WTC11 (cell line): ENCODE measurements around the gene TMEM117. TPM values are rescaled to one million over a fixed set of nuclear protein-coding genes. Genes with fewer than 3 reads are reported as not detected.
A peak's percentile ranks its signal among the peaks of the same experiment; 100 is the strongest.

Experiments used
- ATAC-seq: fragments of 200-7000 bp; cut with Tn5 transposase; 2 replicates; pipeline ENCODE4 v1.10.0; 2021; ENCODE audit warnings: mild to moderate bottlenecking, moderate library complexity
- CTCF ChIA-PET: fragments of 300-600 bp; sonication (Branson Sonifier 250); formaldehyde crosslinking; loops from one replicate; lab custom pipeline; 2021; ENCODE audit warnings: antibody characterized with exemption; lab: Charles Lee
- POLR2A ChIA-PET: fragments of 350-600 bp; sonication (Branson Sonifier 250); formaldehyde crosslinking; loops from one replicate; lab custom pipeline; 2021; ENCODE audit warnings: antibody characterized with exemption; lab: Charles Lee
- DNase-seq: peaks from one replicate; pipeline ENCODE4 v3.0.0; 2021; ENCODE audit warnings: low spot score
- H3K27ac Mint-ChIP-seq: 2 replicates; pipeline ENCODE4 v1.8.0; 2021; ENCODE audit warnings: mixed read lengths
- H3K27me3 Mint-ChIP-seq: 2 replicates; pipeline ENCODE4 v1.8.0; 2021; ENCODE audit warnings: low read depth, mild to moderate bottlenecking, moderate library complexity, mixed read lengths
- H3K36me3 Mint-ChIP-seq: 2 replicates; pipeline ENCODE4 v1.8.0; 2021; ENCODE audit warnings: mixed read lengths
- H3K4me1 Mint-ChIP-seq: 2 replicates; pipeline ENCODE4 v1.8.0; 2022; ENCODE audit warnings: mixed read lengths
- H3K4me3 Mint-ChIP-seq: 2 replicates; pipeline ENCODE4 v1.8.0; 2021; ENCODE audit warnings: mild to moderate bottlenecking, moderate library complexity, mixed read lengths
- H3K9me3 Mint-ChIP-seq: 2 replicates; pipeline ENCODE4 v1.8.0; 2021; ENCODE audit warnings: mixed read lengths
- ATF1 ChIP-seq: sonication (generic); formaldehyde crosslinking; IDR thresholded peaks from 2 replicates; pipeline ENCODE4 v1.8.1; 2023; ENCODE audit warnings: mild to moderate bottlenecking, moderate library complexity, missing genetic modification reagents
- ATF2 ChIP-seq: sonication (generic); formaldehyde crosslinking; IDR thresholded peaks from 2 replicates; pipeline ENCODE4 v1.8.1; 2022; ENCODE audit warnings: low read depth, missing genetic modification reagents, borderline replicate concordance
- ATF3 ChIP-seq: sonication (generic); formaldehyde crosslinking; conservative IDR thresholded peaks from 2 replicates; pipeline ENCODE4 v1.8.1; 2022; ENCODE audit warnings: mild to moderate bottlenecking, missing genetic modification reagents
- ELF4 ChIP-seq: sonication (generic); formaldehyde crosslinking; IDR thresholded peaks from 2 replicates; pipeline ENCODE4 v1.8.1; 2022; ENCODE audit warnings: low read depth, mild to moderate bottlenecking, moderate library complexity, missing genetic modification reagents
- ERG ChIP-seq: fragments of 250-450 bp; sonication (Bioruptor Pico); IDR thresholded peaks from 2 replicates; pipeline ENCODE4 v1.8.0; 2021; ENCODE audit warnings: mild to moderate bottlenecking
- FOXK1 ChIP-seq: sonication (generic); formaldehyde crosslinking; IDR thresholded peaks from 2 replicates; pipeline ENCODE4 v1.8.0; 2022; ENCODE audit warnings: mild to moderate bottlenecking, moderate library complexity, missing genetic modification reagents
- FOXP4 ChIP-seq: sonication (generic); formaldehyde crosslinking; IDR thresholded peaks from 2 replicates; pipeline ENCODE4 v1.8.0; 2022; ENCODE audit warnings: mild to moderate bottlenecking, missing genetic modification reagents
- HMGA2 ChIP-seq: fragments of 250-450 bp; sonication (Bioruptor Pico); IDR thresholded peaks from 2 replicates; pipeline ENCODE4 v1.4.0; 2021; ENCODE audit warnings: mild to moderate bottlenecking, moderate library complexity
- KAT7 ChIP-seq: sonication (generic); formaldehyde crosslinking; IDR thresholded peaks from 2 replicates; pipeline ENCODE4 v1.8.1; 2023; ENCODE audit warnings: missing genetic modification reagents, mild to moderate bottlenecking, borderline replicate concordance
- NFE2L1 ChIP-seq: sonication (generic); formaldehyde crosslinking; IDR thresholded peaks from 2 replicates; pipeline ENCODE4 v1.8.1; 2023; ENCODE audit warnings: missing genetic modification reagents
- NFYB ChIP-seq: sonication (generic); formaldehyde crosslinking; conservative IDR thresholded peaks from 2 replicates; pipeline ENCODE4 v1.8.0; 2022; ENCODE audit warnings: low read depth, missing genetic modification reagents
- RELA ChIP-seq: sonication (generic); formaldehyde crosslinking; IDR thresholded peaks from 2 replicates; pipeline ENCODE4 v1.8.1; 2022; ENCODE audit warnings: missing genetic modification reagents, mild to moderate bottlenecking, borderline replicate concordance
- RORB ChIP-seq: fragments of 250-450 bp; sonication (Bioruptor Pico); IDR thresholded peaks from 2 replicates; pipeline ENCODE4 v1.9.0; 2021; ENCODE audit warnings: mild to moderate bottlenecking
- SOX15 ChIP-seq: fragments of 250-450 bp; sonication (Bioruptor Pico); IDR thresholded peaks from 2 replicates; pipeline ENCODE4 v1.9.0; 2021; ENCODE audit warnings: mild to moderate bottlenecking
- SP1 ChIP-seq: sonication (generic); formaldehyde crosslinking; conservative IDR thresholded peaks from 2 replicates; pipeline ENCODE4 v1.8.1; 2022; ENCODE audit warnings: missing genetic modification reagents
- STAT6 ChIP-seq: sonication (generic); formaldehyde crosslinking; conservative IDR thresholded peaks from 2 replicates; pipeline ENCODE4 v1.8.1; 2023; ENCODE audit warnings: mild to moderate bottlenecking, low read depth, missing genetic modification reagents, moderate library complexity
- ZNF138 ChIP-seq: sonication (generic); formaldehyde crosslinking; conservative IDR thresholded peaks from 2 replicates; pipeline ENCODE4 v1.8.1; 2022; ENCODE audit warnings: mild to moderate bottlenecking, moderate library complexity, missing genetic modification reagents
- ZNF512 ChIP-seq: sonication (generic); formaldehyde crosslinking; IDR thresholded peaks from 2 replicates; pipeline ENCODE4 v1.8.1; 2022; ENCODE audit warnings: missing genetic modification reagents, borderline replicate concordance
- ZNF532 ChIP-seq: fragments of 250-450 bp; sonication (Bioruptor Pico); IDR thresholded peaks from 2 replicates; pipeline ENCODE4 v1.9.0; 2021; ENCODE audit warnings: mild to moderate bottlenecking, borderline replicate concordance
- total RNA-seq: library from RNA; stranded (reverse); gene quantifications from 3 replicates; pipeline ENCODE4 v1.2.3, GENCODE V29; 2021

TMEM117 gene
- total RNA-seq, 1 experiment from 2014 or later, result 1.5 TPM

- H3K4me3 Mint-ChIP-seq, result peak overlapping the region; percentile 99
- POLR2A ChIA-PET, result interaction anchor here (1.5 kb wide), 1 partner anchor 15 kb away, joined by 3 read pairs; no protein-coding TSS in a partner anchor
- no peak for TF ChIP-seq SP1 (CRISPR knock-in tag)
- TF ChIP-seq FOXP4 (CRISPR knock-in tag), result no peak
- TF ChIP-seq RORB (CRISPR knock-in tag), result no peak
- no peak for TF ChIP-seq ATF2 (CRISPR knock-in tag)
- TF ChIP-seq NFE2L1 (CRISPR knock-in tag), result no peak
- no peak for TF ChIP-seq KAT7
- no peak for TF ChIP-seq ERG (CRISPR knock-in tag)
- TF ChIP-seq ELF4 (CRISPR knock-in tag), result no peak
- no peak for TF ChIP-seq ATF3
- TF ChIP-seq STAT6 (CRISPR knock-in tag), result no peak
- TF ChIP-seq ZNF532, result no peak
- TF ChIP-seq FOXK1, result no peak
- no peak for TF ChIP-seq ZNF512
- TF ChIP-seq ATF1 (CRISPR knock-in tag), result no peak
- no peak for TF ChIP-seq SOX15 (CRISPR knock-in tag)
- no peak for TF ChIP-seq RELA (CRISPR knock-in tag)
- TF ChIP-seq NFYB, result no peak
- TF ChIP-seq HMGA2, result no peak
- TF ChIP-seq ZNF138, result no peak
- peaks cover 12% of the 10 kb centered on the region for H3K4me1 Mint-ChIP-seq
- H3K27ac Mint-ChIP-seq, result no peak overlapping the region
- CTCF ChIA-PET, result interaction anchor here (1.0 kb wide), 1 partner anchor 19 kb away, joined by 3 read pairs; no protein-coding TSS in a partner anchor
- ATAC-seq (no peak), DNase-seq (no peak)
- H3K36me3 Mint-ChIP-seq, result peaks cover 6% of the 10 kb centered on the region
- H3K27me3 Mint-ChIP-seq, result no peaks in the 10 kb centered on the region; the same call in 1 of the 2 replicates
- H3K9me3 Mint-ChIP-seq, result no peaks in the 10 kb centered on the region
These were observed 28.5 kb upstream of the TMEM117 start for GRCh38 chr12:43807386-43807785.
